OCI-LY7 (cell line): Measurements from ENCODE around the gene IL10RB. TPM values are rescaled to one million over a fixed set of nuclear protein-coding genes. Genes with fewer than 3 reads are reported as not detected.

Experiments
- BruUV-seq: library from RNA; stranded (reverse); fragments of 400-500 nt; replicated peaks from 2 replicates; lab custom pipeline; 2021; lab: Mats Ljungman, UMichigan
- CTCF ChIA-PET: fragments of 300-600 bp; sonication (Branson Sonifier 250); formaldehyde crosslinking; loops from one replicate; lab custom pipeline; 2022; ENCODE audit warnings: antibody characterized with exemption; ENCODE audit not compliant: unreplicated experiment; lab: Charles Lee
- POLR2A ChIA-PET: fragments of 300-600 bp; sonication (Branson Sonifier 250); formaldehyde crosslinking; loops from one replicate; lab custom pipeline; 2022; ENCODE audit warnings: antibody characterized with exemption; lab: Charles Lee
- DNase-seq: peaks from one replicate; pipeline ENCODE4 v3.0.0-alpha.2; 2015; ENCODE audit warnings: low spot score
- H2AFZ ChIP-seq: fragments of 200-600 bp; sonication (generic), shearing (Covaris generic); 2 replicates; pipeline ENCODE4 v1.6.1; 2014; ENCODE audit warnings: mild to moderate bottlenecking, antibody characterized with exemption, low read length, moderate library complexity
- H3K27ac ChIP-seq: fragments of 200-600 bp; sonication (generic); 2 replicates; pipeline ENCODE4 v1.5.1; 2014; ENCODE audit warnings: mixed run types, low read depth, mild to moderate bottlenecking, moderate library complexity, low read length, inconsistent platforms; ENCODE audit not compliant: poor library complexity, severe bottlenecking
- H3K36me3 ChIP-seq: fragments of 200-600 bp; sonication (generic); 2 replicates; pipeline ENCODE4 v1.6.1; 2014; ENCODE audit warnings: mild to moderate bottlenecking, antibody characterized with exemption, low read length, moderate library complexity, mixed read lengths; ENCODE audit not compliant: insufficient read depth
- H3K4me1 ChIP-seq: fragments of 200-600 bp; sonication (generic); 2 replicates; pipeline ENCODE4 v1.5.1; 2014; ENCODE audit warnings: mild to moderate bottlenecking, low read length; ENCODE audit not compliant: insufficient read depth, poor library complexity, severe bottlenecking
- H3K4me2 ChIP-seq: fragments of 200-600 bp; sonication (generic); 2 replicates; pipeline ENCODE4 v1.6.1; 2014; ENCODE audit warnings: mild to moderate bottlenecking, low read length
- H3K4me3 ChIP-seq: fragments of 200-600 bp; sonication (generic); 2 replicates; pipeline ENCODE4 v1.5.1; 2014; ENCODE audit warnings: mild to moderate bottlenecking, low read depth, low read length; ENCODE audit not compliant: poor library complexity, severe bottlenecking
- H3K79me2 ChIP-seq: fragments of 200-600 bp; sonication (generic); 2 replicates; pipeline ENCODE4 v1.6.1; 2016; ENCODE audit warnings: low read depth, mild to moderate bottlenecking, low read length, moderate library complexity, mixed read lengths; ENCODE audit not compliant: insufficient read depth
- H3K9me2 ChIP-seq: fragments of 200-600 bp; sonication (generic); 2 replicates; pipeline ENCODE4 v1.6.1; 2016; ENCODE audit warnings: mild to moderate bottlenecking, low read length, mixed read lengths; ENCODE audit not compliant: insufficient read depth
- H3K9me3 ChIP-seq: fragments of 200-600 bp; sonication (generic); 2 replicates; pipeline ENCODE4 v1.6.1; 2014; ENCODE audit warnings: mild to moderate bottlenecking, mixed run types, low read length, mixed read lengths
- H4K20me1 ChIP-seq: fragments of 200-600 bp; sonication (generic); 2 replicates; pipeline ENCODE4 v1.6.1; 2014; ENCODE audit warnings: mild to moderate bottlenecking, antibody characterized with exemption, low read length, moderate library complexity, mixed read lengths; ENCODE audit not compliant: insufficient read depth
- CTCF ChIP-seq: fragments of 200-600 bp; sonication (generic); conservative IDR thresholded peaks from 2 replicates; pipeline ENCODE4 v1.5.1; 2014; ENCODE audit warnings: mild to moderate bottlenecking, antibody characterized with exemption, low read length, moderate library complexity, mixed read lengths
- EZH2phosphoT487 ChIP-seq: fragments of 200-600 bp; sonication (generic); IDR thresholded peaks from 2 replicates; pipeline ENCODE4 v1.6.1; 2018; ENCODE audit warnings: low read depth, borderline replicate concordance, mild to moderate bottlenecking, mixed run types, antibody characterized with exemption, low read length, moderate library complexity, mixed read lengths
- intact Hi-C: fragments of 100-400 bp; cut with micrococcal nuclease; formaldehyde crosslinking; loops from one replicate; pipeline ENCODE4 v1.10.0; 2022; ENCODE audit not compliant: unreplicated experiment
- total RNA-seq, 2 experiments: library from RNA; depleted of rRNA in 1 of 2; stranded (reverse); fragments of >200 nt in 1 of 2; shearing (Covaris generic) in 1 of 2; gene quantifications; 2 replicates each; pipeline ENCODE4 v1.2.3, GENCODE V29; 2014 to 2022

IL10RB gene
- total RNA-seq, 2 experiments from 2014 or later, result 48.0 to 48.3 TPM

GRCh38 chr21:33244779-33245105 is 21.4 kb upstream of the IL10RB start:
- Histone ChIP-seq H4K20me1 (no peaks in the 10 kb centered on the region), H3K36me3 (peaks cover 99% of the 10 kb centered on the region), H3K9me3 (no peaks in the 10 kb centered on the region), H3K4me3 (no peak overlapping the region), H3K9me2 (no peaks in the 10 kb centered on the region), H3K4me2 (no peak overlapping the region), H3K27ac (no peak overlapping the region), H2AFZ (no peak overlapping the region), H3K4me1 (peaks cover 23% of the 10 kb centered on the region), H3K79me2 (peaks cover 59% of the 10 kb centered on the region)
- POLR2A ChIA-PET, result no interaction called here
- no TSS peak for BruUV-seq
- intact Hi-C loops, result no loop called here
- no peak for TF ChIP-seq EZH2phosphoT487
- no peak for TF ChIP-seq CTCF
- CTCF ChIA-PET, result no interaction called here
- no peak for DNase-seq

- BruUV-seq, result no TSS peak
- intact Hi-C loops, result no loop called here
- Histone ChIP-seq H3K4me1 (peaks cover 16% of the 10 kb centered on the region), H2AFZ (no peak overlapping the region), H3K4me2 (no peak overlapping the region), H3K79me2 (peaks cover 58% of the 10 kb centered on the region), H4K20me1 (no peaks in the 10 kb centered on the region), H3K27ac (no peak overlapping the region), H3K9me2 (no peaks in the 10 kb centered on the region), H3K4me3 (no peak overlapping the region), H3K9me3 (no peaks in the 10 kb centered on the region), H3K36me3 (peaks cover 99% of the 10 kb centered on the region)
- no peak for DNase-seq
- ChIA-PET POLR2A (interaction anchor here (1.3 kb wide), 1 partner anchor 10 kb away, joined by 3 read pairs; no protein-coding TSS in a partner anchor), CTCF (no interaction called here)
- TF ChIP-seq EZH2phosphoT487 (no peak), CTCF (no peak)
Measured at GRCh38 chr21:33245289-33245918, 20.8 kb upstream of the IL10RB start.

GRCh38 chr21:33246506-33246905 is 19.7 kb upstream of the IL10RB start:
- POLR2A ChIA-PET, result interaction anchor here (0.7 kb wide), 1 partner anchor 103 kb away, joined by 3 read pairs; no protein-coding TSS in a partner anchor
- intact Hi-C loops, result no loop called here
- Histone ChIP-seq H3K9me3 (no peaks in the 10 kb centered on the region), H3K4me1 (peaks cover 5% of the 10 kb centered on the region), H2AFZ (no peak overlapping the region), H4K20me1 (no peaks in the 10 kb centered on the region), H3K27ac (no peak overlapping the region), H3K4me2 (no peak overlapping the region), H3K79me2 (peaks cover 47% of the 10 kb centered on the region), H3K9me2 (no peaks in the 10 kb centered on the region), H3K4me3 (no peak overlapping the region), H3K36me3 (peaks cover 99% of the 10 kb centered on the region)
- CTCF ChIA-PET, result no interaction called here
- TF ChIP-seq EZH2phosphoT487, result no peak
- DNase-seq, result no peak
- no TSS peak for BruUV-seq
